ENCODE data around the gene CNST. TPM values are rescaled to one million over a fixed set of nuclear protein-coding genes. Genes with fewer than 3 reads are reported as not detected.

Gene CNST
- total RNA-seq, 1 experiment from 2014 or later = 19.8 TPM

GRCh38 chr1:246579818-246580217, 13.6 kb downstream of the CNST start:
- Mint-ChIP-seq H3K4me1 (peaks cover 2 to 3% of the 10 kb centered on the region in 2 experiments; a peak in 3 of 4 replicates), H3K27ac (no peak overlapping the region), H3K36me3 (ENCODE audit: insufficient read depth in 1 of 3, low read depth in 3 of 3) (peaks cover 0 to 8% (median 0%) of the 10 kb centered on the region in 3 experiments; a peak in 3 of 7 replicates), H3K4me3 (no peak overlapping the region), H3K27me3 (ENCODE audit: low read depth) (no peaks in the 10 kb centered on the region), H3K9me3 (no peaks in the 10 kb centered on the region)
- TF ChIP-seq CTCF (conservative IDR thresholded peaks at IDR 0.05) = no peak
- Histone ChIP-seq H3K4ac (ENCODE audit: low read depth, low read length) (no peak overlapping the region), H2BK15ac (ENCODE audit: low read depth, low read length) (no peak overlapping the region), H3K9ac (ENCODE audit: extremely low read depth, insufficient read length, low read length) (no peak overlapping the region), H3K14ac (ENCODE audit: insufficient read depth, low read length) (no peak overlapping the region), H2AFZ (ENCODE audit: low read length) (no peak overlapping the region), H3K18ac (ENCODE audit: insufficient read length, low read depth, low read length) (no peak overlapping the region), H2BK12ac (ENCODE audit: insufficient read length, low read depth, low read length) (no peak overlapping the region), H3K23ac (ENCODE audit: insufficient read length, low read depth, low read length) (no peak overlapping the region), H3K4me1 (ENCODE audit: insufficient read depth, low read length) (no peaks in the 10 kb centered on the region), H3K23me2 (ENCODE audit: insufficient read length, low read depth, low read length, poor library complexity, severe bottlenecking) (no peaks in the 10 kb centered on the region), H2BK120ac (ENCODE audit: low read depth, low read length, poor library complexity, severe bottlenecking) (no peak overlapping the region), H4K5ac (ENCODE audit: insufficient read length, low read depth, low read length) (no peak overlapping the region), H3T11ph (ENCODE audit: low read length) (no peak overlapping the region), H2BK20ac (ENCODE audit: low read depth, low read length, poor library complexity, severe bottlenecking) (no peak overlapping the region), H3K56ac (ENCODE audit: insufficient read length, low read depth, low read length) (no peak overlapping the region), H3K27me3 (ENCODE audit: insufficient read depth, low read length) (no peaks in the 10 kb centered on the region), H3K9me3 (ENCODE audit: control insufficient read depth, low read depth, low read length) (no peaks in the 10 kb centered on the region), H3K79me1 (ENCODE audit: insufficient read depth, low read depth, low read length, poor library complexity, severe bottlenecking) (peaks cover 2% of the 10 kb centered on the region), H2BK5ac (ENCODE audit: insufficient read length, low read length) (no peak overlapping the region), H3K27ac (ENCODE audit: insufficient read length, low read depth, low read length) (no peak overlapping the region), H3K4me2 (ENCODE audit: insufficient read depth, insufficient read length, low read length) (no peak overlapping the region), H4K20me1 (ENCODE audit: control insufficient read depth, insufficient read depth, insufficient read length) (no peaks in the 10 kb centered on the region), H2AK5ac (ENCODE audit: insufficient read length, low read length) (no peak overlapping the region), H4K8ac (replicated peaks; ENCODE audit: insufficient read length, low read depth, low read length) (no peak overlapping the region), H3K79me2 (ENCODE audit: insufficient read depth, low read length) (no peaks in the 10 kb centered on the region; the same call in 1 of the 2 replicates), H4K91ac (ENCODE audit: insufficient read length, low read depth, low read length) (no peak overlapping the region)
- WGBS (ENCODE audit: extremely low coverage, insufficient read length, low lambda C conversion rate) = no CpG with 5 or more reads among the region's 3 CpGs
- DNase-seq = no peak
